Subcutaneous abdominal adipose tissue (tissue), 5 donors: Measurements from ENCODE around the gene LPAR6.
"Not testable (repeated sequence)": the region's sequence is repeated elsewhere in the genome, so short reads cannot be mapped to it uniquely, and the experiment has no call there.

Source experiments
- H3K27ac ChIP-seq: one replicate; pipeline ENCODE4 v1.7.0; 2013; ENCODE audit warnings: low read depth, mild to moderate bottlenecking, inconsistent platforms, low read length, moderate library complexity
- H3K27me3 ChIP-seq, 5 donors: one replicate each; pipeline ENCODE4 v1.7.0; 2013; ENCODE audit warnings: low read length in 5 of 5, inconsistent platforms in 1 of 5; ENCODE audit not compliant: control insufficient read depth in 5 of 5, insufficient read depth in 4 of 5
- H3K36me3 ChIP-seq, 5 donors: one replicate each; pipeline ENCODE4 v1.7.0; 2013; ENCODE audit warnings: low read length in 5 of 5; ENCODE audit not compliant: control insufficient read depth in 5 of 5, insufficient read depth in 5 of 5
- H3K4me1 ChIP-seq, 5 donors: one replicate each; pipeline ENCODE4 v1.7.0; 2013; ENCODE audit warnings: low read length in 5 of 5, mild to moderate bottlenecking in 3 of 5, moderate library complexity in 1 of 5; ENCODE audit not compliant: control insufficient read depth in 5 of 5, insufficient read depth in 5 of 5
- H3K4me3 ChIP-seq, 5 donors: one replicate each; pipeline ENCODE4 v1.7.0; 2013; ENCODE audit warnings: low read length in 5 of 5, low read depth in 1 of 5
- H3K9ac ChIP-seq, 5 donors: one replicate each; pipeline ENCODE4 v1.7.0; 2013; ENCODE audit warnings: low read length in 5 of 5, mild to moderate bottlenecking in 4 of 5, moderate library complexity in 3 of 5
- H3K9me3 ChIP-seq, 5 donors: one replicate each; pipeline ENCODE4 v1.7.0; 2013; ENCODE audit warnings: low read length in 5 of 5; ENCODE audit not compliant: control insufficient read depth in 5 of 5
- donor health status: healthy.
- donor health status: healthy.
- donor health status: healthy.
- donor health status: healthy.
- donor health status: healthy.

The LPAR6 gene

GRCh38 chr13:48412881-48413351, at the start of gene LPAR6:
TSS of gene LPAR6 (minus strand) at chr13:48413113. CDS start at chr13:48412423, 690 bp downstream.
- H3K4me3 ChIP-seq, result peak within 1 kb of the TSS; percentile 70 to 95 (median 90)
- peaks cover 0 to 22% (median 11%) of the 10 kb centered on the region in 5 donors for H3K4me1 ChIP-seq
- peaks cover 0 to 4% (median 2%) of the 10 kb centered on the region in 5 donors for H3K36me3 ChIP-seq
- H3K27me3 ChIP-seq, result no peaks in the 10 kb centered on the region
- H3K9ac ChIP-seq, result peak within 1 kb of the TSS; percentile 59 to 91 (median 82)
- no peaks in the 10 kb centered on the region for H3K9me3 ChIP-seq
- peak within 1 kb of the TSS; percentile 89 for H3K27ac ChIP-seq

- H3K27ac ChIP-seq, result no peak overlapping the region
These were observed 44.8 kb upstream of the LPAR6 start for GRCh38 chr13:48457578-48458242.

GRCh38 chr13:48456546-48456945, 43.6 kb upstream of the LPAR6 start:
- no peaks in the 10 kb centered on the region for H3K9me3 ChIP-seq
- no peak overlapping the region for H3K27ac ChIP-seq
- no peak overlapping the region for H3K9ac ChIP-seq
- no peaks in the 10 kb centered on the region for H3K27me3 ChIP-seq
- H3K4me1 ChIP-seq, result no peaks in the 10 kb centered on the region
- peaks cover 9 to 40% (median 32%) of the 10 kb centered on the region in 5 donors for H3K36me3 ChIP-seq
- H3K4me3 ChIP-seq, result no peak overlapping the region

More at GRCh38 chr13:48457578-48458242, 44.8 kb upstream of the LPAR6 start:
- Histone ChIP-seq H3K36me3 (peaks cover 9 to 44% (median 32%) of the 10 kb centered on the region in 5 donors), H3K9ac (no peak overlapping the region), H3K4me1 (no peaks in the 10 kb centered on the region), H3K27me3 (no peaks in the 10 kb centered on the region), H3K9me3 (no peaks in the 10 kb centered on the region), H3K4me3 (no peak overlapping the region)

DNA sequence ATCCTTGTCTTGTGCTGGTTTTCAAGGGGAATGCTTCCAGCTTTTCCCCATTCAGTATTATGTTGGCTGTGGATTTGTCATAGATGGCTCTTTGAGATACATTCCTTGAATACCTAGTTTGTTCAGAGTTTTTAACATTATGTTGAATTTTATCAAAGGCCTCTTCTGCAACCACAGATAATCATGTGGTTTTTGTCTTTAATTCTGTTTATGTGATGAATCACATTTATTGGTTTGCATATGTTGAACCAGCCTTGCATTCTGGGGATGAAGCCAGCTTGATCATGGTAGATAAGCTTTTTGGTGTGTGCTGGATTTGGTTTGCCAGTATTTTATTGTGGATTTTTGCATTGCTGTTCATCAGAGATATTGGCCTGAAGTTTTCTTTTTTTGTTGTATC, 38.3 kb upstream of the LPAR6 start:
- H3K27me3 ChIP-seq, H3K4me3 ChIP-seq, H3K9me3 ChIP-seq, H3K27ac ChIP-seq, H3K9ac ChIP-seq: not testable (repeated sequence)
- Histone ChIP-seq H3K36me3 (peaks cover 8 to 14% (median 9%) of the 10 kb centered on the region in 5 donors), H3K4me1 (peaks cover 0 to 16% (median 13%) of the 10 kb centered on the region in 5 donors)

DNA sequence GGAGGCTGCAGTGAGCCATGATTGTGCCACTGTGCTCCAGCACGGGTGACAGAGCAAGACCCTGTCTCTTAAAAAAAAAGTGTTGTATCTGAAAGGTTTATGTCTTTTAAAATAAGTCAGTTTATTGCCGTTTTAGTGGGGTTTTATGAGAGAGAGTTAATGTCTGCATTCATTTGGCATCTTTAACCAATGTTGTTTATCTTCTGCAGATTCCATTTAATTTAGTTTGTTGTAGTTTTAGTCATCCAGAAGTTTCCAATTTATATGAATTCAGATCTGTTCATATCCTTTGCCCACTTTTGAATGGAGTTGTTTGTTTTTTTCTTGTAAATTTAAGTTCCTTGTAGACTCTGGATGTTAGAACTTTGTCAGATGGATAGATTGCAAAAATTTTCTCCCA, 36.7 kb upstream of the LPAR6 start:
- no peak overlapping the region for H3K4me3 ChIP-seq
- peaks cover 0 to 9% (median 0%) of the 10 kb centered on the region in 5 donors for H3K9me3 ChIP-seq
- no peaks in the 10 kb centered on the region for H3K27me3 ChIP-seq
- peaks cover 6 to 11% (median 9%) of the 10 kb centered on the region in 5 donors for H3K36me3 ChIP-seq
- no peak overlapping the region for H3K9ac ChIP-seq
- peaks cover 0 to 16% (median 13%) of the 10 kb centered on the region in 5 donors for H3K4me1 ChIP-seq
- no peak overlapping the region for H3K27ac ChIP-seq

DNA sequence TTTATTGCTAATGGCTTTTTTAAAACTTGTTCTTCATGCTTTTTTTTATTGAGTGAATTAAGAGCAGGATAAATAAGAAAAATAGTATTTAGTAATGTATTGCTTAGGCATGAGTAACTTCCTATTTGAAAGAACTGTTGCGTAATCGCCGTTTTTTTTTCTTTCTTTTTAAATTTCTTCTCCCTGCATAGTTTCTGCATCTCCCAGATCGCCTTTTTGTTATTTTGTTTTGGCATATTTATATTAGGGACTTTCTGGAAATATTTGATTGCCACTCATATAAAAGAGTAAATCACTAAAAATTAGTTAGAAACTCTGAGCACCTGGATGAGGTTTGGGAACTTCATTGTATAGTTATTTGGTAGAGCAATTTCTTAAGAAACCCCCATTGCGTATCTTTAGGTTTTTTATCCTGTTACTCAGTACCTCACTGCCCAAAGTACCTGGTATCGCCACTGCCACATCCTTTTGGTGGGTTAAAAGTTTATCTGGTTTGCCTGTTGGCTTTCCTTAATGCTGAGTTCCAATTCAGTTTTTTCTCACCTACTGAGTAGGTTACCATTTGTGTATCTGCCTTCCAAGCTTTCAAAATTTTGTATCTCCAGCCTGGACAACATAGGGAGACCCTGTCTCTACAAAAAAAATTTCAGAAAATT, 36.2 kb upstream of the LPAR6 start:
- Histone ChIP-seq H3K4me1 (peaks cover 0 to 16% (median 13%) of the 10 kb centered on the region in 5 donors), H3K27me3 (no peaks in the 10 kb centered on the region), H3K36me3 (peaks cover 2 to 11% (median 5%) of the 10 kb centered on the region in 5 donors), H3K4me3 (peak overlapping the region in 4 of 5 donors; percentile 15 to 44 (median 38)), H3K27ac (peak overlapping the region; percentile 46), H3K9me3 (peaks cover 0 to 9% (median 0%) of the 10 kb centered on the region in 5 donors), H3K9ac (peak overlapping the region in 2 of 5 donors; percentile 9 to 30)

DNA sequence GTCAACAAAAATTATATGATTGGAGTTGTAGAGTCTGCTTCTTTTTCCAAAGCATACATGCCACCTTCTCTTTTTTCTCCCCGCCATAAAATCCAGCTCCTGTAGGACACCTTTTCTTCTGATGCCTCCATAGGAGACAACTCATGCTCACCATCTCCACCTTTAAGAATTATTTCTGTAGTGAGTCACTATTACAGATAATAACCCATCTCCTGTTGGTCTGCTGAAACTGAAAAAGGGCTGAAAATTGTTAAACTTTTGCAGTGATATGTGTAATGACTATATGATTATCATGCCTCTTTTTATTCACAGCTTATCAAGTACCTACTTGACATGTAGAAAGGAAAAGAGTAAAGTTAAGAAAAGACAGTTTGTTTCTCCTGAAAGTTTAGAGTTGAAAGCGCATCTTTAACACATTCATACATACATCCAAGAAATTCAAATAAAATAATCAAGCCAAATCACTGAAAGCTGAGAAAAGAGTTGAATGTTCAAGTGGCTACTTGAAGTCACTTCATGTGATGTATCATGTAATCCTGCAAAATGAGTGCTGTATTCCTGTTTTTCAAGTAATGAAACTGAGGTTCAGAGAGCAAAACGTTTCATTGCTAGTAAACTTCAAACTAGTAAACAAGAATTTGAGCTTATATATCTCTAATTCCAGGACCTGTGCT, 35.5 kb upstream of the LPAR6 start:
- Histone ChIP-seq H3K9me3 (peaks cover 0 to 9% (median 0%) of the 10 kb centered on the region in 5 donors), H3K4me1 (peaks cover 0 to 16% (median 15%) of the 10 kb centered on the region in 5 donors), H3K9ac (peak overlapping the region in 3 of 5 donors; percentile 9 to 30 (median 23)), H3K36me3 (peaks cover 0 to 9% (median 0%) of the 10 kb centered on the region in 5 donors), H3K27me3 (no peaks in the 10 kb centered on the region), H3K27ac (peak overlapping the region; percentile 46), H3K4me3 (peak overlapping the region in 3 of 5 donors; percentile 15 to 44 (median 41))

GRCh38 chr13:48446464-48446863, 33.6 kb upstream of the LPAR6 start:
- peaks cover 0 to 16% (median 15%) of the 10 kb centered on the region in 5 donors for H3K4me1 ChIP-seq
- no peak overlapping the region for H3K9ac ChIP-seq
- no peaks in the 10 kb centered on the region for H3K27me3 ChIP-seq
- peaks cover 0 to 2% (median 0%) of the 10 kb centered on the region in 5 donors for H3K36me3 ChIP-seq
- peaks cover 0 to 9% (median 0%) of the 10 kb centered on the region in 5 donors for H3K9me3 ChIP-seq
- no peak overlapping the region for H3K4me3 ChIP-seq
- no peak overlapping the region for H3K27ac ChIP-seq

DNA sequence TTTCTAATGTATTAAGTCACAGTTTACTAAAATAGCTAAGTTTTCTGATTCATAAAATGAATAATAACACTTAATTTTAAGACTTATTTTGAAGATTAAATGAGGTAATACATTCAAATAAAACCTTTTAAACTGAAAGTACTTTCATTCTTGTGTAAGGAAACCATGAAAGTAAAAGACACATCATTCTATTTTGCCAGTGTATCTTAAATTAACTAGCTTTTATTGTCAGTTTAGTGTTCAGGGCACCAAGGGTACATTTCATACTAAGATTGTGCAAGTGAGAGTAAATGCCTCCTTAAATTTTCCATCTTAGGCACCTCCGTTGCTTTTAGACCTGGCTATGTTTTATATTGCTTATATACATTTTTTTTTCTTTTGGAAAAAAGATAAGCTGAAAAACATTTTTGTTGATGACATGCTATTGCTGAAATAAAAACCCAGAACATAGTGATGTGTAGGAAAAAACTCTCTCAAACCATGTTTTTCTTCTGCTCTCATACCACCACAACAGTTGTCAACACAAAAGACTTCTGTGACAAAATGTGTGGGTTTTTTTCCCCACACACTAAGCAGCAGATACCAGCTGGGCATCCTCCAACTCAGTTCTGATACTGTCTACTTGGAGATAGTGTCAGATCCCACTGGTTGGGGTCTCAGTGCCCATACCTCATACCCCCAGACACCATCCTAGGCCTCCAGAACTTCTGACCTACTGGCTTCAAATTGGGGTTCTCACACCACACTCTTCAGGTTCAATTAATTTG, 30.7 kb upstream of the LPAR6 start:
- H3K4me3 ChIP-seq, result no peak overlapping the region
- peaks cover 0 to 2% (median 0%) of the 10 kb centered on the region in 5 donors for H3K36me3 ChIP-seq
- no peak overlapping the region for H3K9ac ChIP-seq
- no peaks in the 10 kb centered on the region for H3K9me3 ChIP-seq
- H3K27ac ChIP-seq, result no peak overlapping the region
- peaks cover 0 to 12% (median 6%) of the 10 kb centered on the region in 5 donors for H3K4me1 ChIP-seq
- H3K27me3 ChIP-seq, result no peaks in the 10 kb centered on the region
